ENCODE measurements around the gene LRRC18.

Gene LRRC18

GRCh38 chr10:48924988-48925387, 14.7 kb downstream of the LRRC18 start:
- no peak for DNase-seq (ENCODE audit: low read depth)
- TF ChIP-seq, protein P1, sequence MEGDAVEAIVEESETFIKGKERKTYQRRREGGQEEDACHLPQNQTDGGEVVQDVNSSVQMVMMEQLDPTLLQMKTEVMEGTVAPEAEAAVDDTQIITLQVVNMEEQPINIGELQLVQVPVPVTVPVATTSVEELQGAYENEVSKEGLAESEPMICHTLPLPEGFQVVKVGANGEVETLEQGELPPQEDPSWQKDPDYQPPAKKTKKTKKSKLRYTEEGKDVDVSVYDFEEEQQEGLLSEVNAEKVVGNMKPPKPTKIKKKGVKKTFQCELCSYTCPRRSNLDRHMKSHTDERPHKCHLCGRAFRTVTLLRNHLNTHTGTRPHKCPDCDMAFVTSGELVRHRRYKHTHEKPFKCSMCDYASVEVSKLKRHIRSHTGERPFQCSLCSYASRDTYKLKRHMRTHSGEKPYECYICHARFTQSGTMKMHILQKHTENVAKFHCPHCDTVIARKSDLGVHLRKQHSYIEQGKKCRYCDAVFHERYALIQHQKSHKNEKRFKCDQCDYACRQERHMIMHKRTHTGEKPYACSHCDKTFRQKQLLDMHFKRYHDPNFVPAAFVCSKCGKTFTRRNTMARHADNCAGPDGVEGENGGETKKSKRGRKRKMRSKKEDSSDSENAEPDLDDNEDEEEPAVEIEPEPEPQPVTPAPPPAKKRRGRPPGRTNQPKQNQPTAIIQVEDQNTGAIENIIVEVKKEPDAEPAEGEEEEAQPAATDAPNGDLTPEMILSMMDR (IDR thresholded peaks at IDR 0.05; ENCODE audit: low read length, missing control alignments): no peak
- H3K4me3 ChIP-seq (replicated peaks; ENCODE audit: low read depth, low read length): no peak overlapping the region

GRCh38 chr10:48923748-48924147, 15.9 kb downstream of the LRRC18 start:
- DNase-seq (ENCODE audit: low read depth): no peak
- TF ChIP-seq, protein P1 (IDR thresholded peaks at IDR 0.05; ENCODE audit: low read length, missing control alignments): no peak
- H3K4me3 ChIP-seq (replicated peaks; ENCODE audit: low read depth, low read length): no peak overlapping the region

DNA sequence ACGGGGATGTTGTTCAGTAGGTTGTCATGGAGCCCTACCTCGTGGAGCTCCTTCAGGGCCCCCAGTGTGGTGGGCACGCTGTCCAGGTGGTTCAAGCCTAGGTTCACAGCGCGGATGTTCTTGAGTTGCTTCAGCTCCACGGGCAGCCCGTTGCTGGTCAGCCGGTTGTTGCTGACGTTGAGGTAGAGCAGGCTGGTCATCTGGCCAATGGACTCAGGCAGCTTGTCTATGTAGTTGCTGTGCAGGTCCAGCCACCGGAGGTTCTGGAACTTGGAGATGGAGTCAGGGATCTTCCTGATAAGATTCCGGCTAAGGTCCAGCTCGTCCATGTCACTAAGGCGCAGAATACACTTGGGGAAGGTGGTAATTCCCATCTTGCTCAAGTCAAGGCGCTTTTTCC, 26.0 kb downstream of the LRRC18 start:
- no peak overlapping the region for H3K4me3 ChIP-seq (replicated peaks; ENCODE audit: low read depth, low read length)
- no peak for DNase-seq (ENCODE audit: low read depth)
- TF ChIP-seq, protein P1 (IDR thresholded peaks at IDR 0.05; ENCODE audit: low read length, missing control alignments): no peak

GRCh38 chr10:48910548-48910947, 29.1 kb downstream of the LRRC18 start:
- TF ChIP-seq, protein P1 (IDR thresholded peaks at IDR 0.05; ENCODE audit: low read length, missing control alignments): no peak
- H3K4me3 ChIP-seq (replicated peaks; ENCODE audit: low read depth, low read length): no peak overlapping the region
- DNase-seq (ENCODE audit: low read depth): no peak

- TF ChIP-seq, protein P1 (IDR thresholded peaks at IDR 0.05; ENCODE audit: low read length, missing control alignments): no peak
- DNase-seq (ENCODE audit: low read depth): no peak
- H3K4me3 ChIP-seq (replicated peaks; ENCODE audit: low read depth, low read length): no peak overlapping the region
Measured at GRCh38 chr10:48907730-48908129, 31.9 kb downstream of the LRRC18 start.

DNA sequence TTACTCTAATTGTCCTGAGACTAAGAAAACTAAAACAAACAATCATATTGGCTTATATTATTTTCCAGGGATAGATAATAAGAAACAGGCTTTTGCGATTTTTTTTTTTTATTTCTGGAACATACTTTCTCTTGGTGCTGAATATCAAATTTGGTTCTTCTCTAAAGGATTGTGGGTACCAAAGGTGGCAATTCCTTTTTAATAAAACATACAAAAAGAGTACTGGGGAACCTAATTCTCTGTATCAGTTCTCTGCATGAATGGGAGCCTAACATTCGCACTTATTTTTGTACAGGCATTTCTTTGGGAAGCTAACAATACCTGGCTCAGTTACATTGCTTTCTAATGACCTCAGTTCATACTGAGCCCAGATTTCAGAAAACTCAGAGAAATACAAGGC, 32.8 kb downstream of the LRRC18 start:
- H3K4me3 ChIP-seq (replicated peaks; ENCODE audit: low read depth, low read length): no peak overlapping the region
- TF ChIP-seq, protein P1 (IDR thresholded peaks at IDR 0.05; ENCODE audit: low read length, missing control alignments): no peak
- no peak for DNase-seq (ENCODE audit: low read depth)

DNA sequence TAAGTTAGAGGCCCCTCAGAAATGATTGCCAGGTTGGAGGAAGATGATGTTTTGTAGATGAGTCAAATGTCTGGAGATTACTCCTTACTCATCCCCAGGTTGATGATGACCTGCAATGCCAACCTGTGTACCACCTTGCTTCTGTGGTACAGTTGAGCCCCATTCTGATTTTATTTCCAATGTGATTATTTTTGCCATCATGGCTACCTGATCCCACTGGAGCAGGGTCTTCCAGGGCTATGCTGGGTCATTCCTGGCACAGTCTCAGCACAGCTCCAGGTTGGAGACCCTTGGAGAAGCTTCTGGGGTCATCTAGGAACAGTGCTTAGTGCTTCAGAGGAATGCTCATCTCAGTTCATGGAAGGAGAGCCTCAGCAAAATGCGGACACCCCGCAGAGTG, 34.3 kb downstream of the LRRC18 start:
- no peak for DNase-seq (ENCODE audit: low read depth)
- TF ChIP-seq, protein P1 (IDR thresholded peaks at IDR 0.05; ENCODE audit: low read length, missing control alignments): no peak
- no peak overlapping the region for H3K4me3 ChIP-seq (replicated peaks; ENCODE audit: low read depth, low read length)
